ENCODE results near the gene CTNNA3.

Gene CTNNA3

GRCh38 chr10:66318761-66319160 is 1377.2 kb downstream of the CTNNA3 start:
- DNase-seq (ENCODE audit: low spot score), result no peak
- TF ChIP-seq CTCF (IDR thresholded peaks at IDR 0.05; ENCODE audit: extremely low read depth, insufficient read depth, missing control alignments), result no peak
- in situ Hi-C loops (cut with MboI; ENCODE audit: low pct_unique_long_range_greater_than_20kb, low sequenced_read_pairs, unreplicated experiment), result no loop called here

GRCh38 chr10:66307826-66308225 is 1388.2 kb downstream of the CTNNA3 start:
- DNase-seq (ENCODE audit: low spot score), result no peak
- in situ Hi-C loops (cut with MboI; ENCODE audit: low pct_unique_long_range_greater_than_20kb, low sequenced_read_pairs, unreplicated experiment), result no loop called here
- TF ChIP-seq CTCF (IDR thresholded peaks at IDR 0.05; ENCODE audit: extremely low read depth, insufficient read depth, missing control alignments), result no peak

GRCh38 chr10:66301078-66301477 is 1394.9 kb downstream of the CTNNA3 start:
- no peak for TF ChIP-seq CTCF (IDR thresholded peaks at IDR 0.05; ENCODE audit: extremely low read depth, insufficient read depth, missing control alignments)
- DNase-seq (ENCODE audit: low spot score), result no peak
- in situ Hi-C loops (cut with MboI; ENCODE audit: low pct_unique_long_range_greater_than_20kb, low sequenced_read_pairs, unreplicated experiment), result no loop called here

GRCh38 chr10:66295602-66296001 is 1400.4 kb downstream of the CTNNA3 start:
- TF ChIP-seq CTCF (IDR thresholded peaks at IDR 0.05; ENCODE audit: extremely low read depth, insufficient read depth, missing control alignments), result no peak
- in situ Hi-C loops (cut with MboI; ENCODE audit: low pct_unique_long_range_greater_than_20kb, low sequenced_read_pairs, unreplicated experiment), result no loop called here
- no peak for DNase-seq (ENCODE audit: low spot score)

- in situ Hi-C loops (cut with MboI; ENCODE audit: low pct_unique_long_range_greater_than_20kb, low sequenced_read_pairs, unreplicated experiment), result no loop called here
- TF ChIP-seq CTCF (IDR thresholded peaks at IDR 0.05; ENCODE audit: extremely low read depth, insufficient read depth, missing control alignments), result no peak
- DNase-seq (ENCODE audit: low spot score), result no peak
Observed at GRCh38 chr10:66294538-66294937, 1401.5 kb downstream of the CTNNA3 start.

GRCh38 chr10:66292922-66293321 is 1403.1 kb downstream of the CTNNA3 start:
- no peak for TF ChIP-seq CTCF (IDR thresholded peaks at IDR 0.05; ENCODE audit: extremely low read depth, insufficient read depth, missing control alignments)
- in situ Hi-C loops (cut with MboI; ENCODE audit: low pct_unique_long_range_greater_than_20kb, low sequenced_read_pairs, unreplicated experiment), result no loop called here
- no peak for DNase-seq (ENCODE audit: low spot score)

- no peak for TF ChIP-seq CTCF (IDR thresholded peaks at IDR 0.05; ENCODE audit: extremely low read depth, insufficient read depth, missing control alignments)
- no peak for DNase-seq (ENCODE audit: low spot score)
- in situ Hi-C loops (cut with MboI; ENCODE audit: low pct_unique_long_range_greater_than_20kb, low sequenced_read_pairs, unreplicated experiment), result no loop called here
Observed at GRCh38 chr10:66292456-66292855, 1403.5 kb downstream of the CTNNA3 start.
